Measurements from ENCODE around the gene MRAP2. TPM values are rescaled to one million over a fixed set of nuclear protein-coding genes. Genes with fewer than 3 reads are reported as not detected.
A peak's percentile ranks its signal among the peaks of the same experiment; 100 is the strongest.

Gene MRAP2
- total RNA-seq, 1 donor = 5.8 TPM

GRCh38 chr6:84046755-84047154, 13.2 kb downstream of the MRAP2 start:
- no peak for DNase-seq (ENCODE audit: low read depth)
- no peak overlapping the region for H3K4me3 ChIP-seq (ENCODE audit: low read depth, low read length)
- no peak for TF ChIP-seq CTCF (IDR thresholded peaks at IDR 0.05; ENCODE audit: insufficient read depth, low read length)

GRCh38 chr6:84048588-84048987, 15.0 kb downstream of the MRAP2 start:
- DNase-seq (ENCODE audit: low read depth) = no peak
- no peak overlapping the region for H3K4me3 ChIP-seq (ENCODE audit: low read depth, low read length)
- no peak for TF ChIP-seq CTCF (IDR thresholded peaks at IDR 0.05; ENCODE audit: insufficient read depth, low read length)

- no peak for TF ChIP-seq CTCF (IDR thresholded peaks at IDR 0.05; ENCODE audit: insufficient read depth, low read length)
- no peak for DNase-seq (ENCODE audit: low read depth)
- H3K4me3 ChIP-seq (ENCODE audit: low read depth, low read length) = no peak overlapping the region
These were observed 16.8 kb downstream of the MRAP2 start for GRCh38 chr6:84050408-84050807.

GRCh38 chr6:84052204-84052882, 18.8 kb downstream of the MRAP2 start:
- DNase-seq (ENCODE audit: low read depth) = peak; percentile 53
- H3K4me3 ChIP-seq (ENCODE audit: low read depth, low read length) = no peak overlapping the region
- TF ChIP-seq CTCF (IDR thresholded peaks at IDR 0.05; ENCODE audit: insufficient read depth, low read length) = no peak

GRCh38 chr6:84052883-84053241, 19.3 kb downstream of the MRAP2 start:
- no peak for TF ChIP-seq CTCF (IDR thresholded peaks at IDR 0.05; ENCODE audit: insufficient read depth, low read length)
- DNase-seq (ENCODE audit: low read depth) = no peak
- no peak overlapping the region for H3K4me3 ChIP-seq (ENCODE audit: low read depth, low read length)

GRCh38 chr6:84055647-84056046, 22.1 kb downstream of the MRAP2 start:
- H3K4me3 ChIP-seq (ENCODE audit: low read depth, low read length) = no peak overlapping the region
- DNase-seq (ENCODE audit: low read depth) = no peak
- no peak for TF ChIP-seq CTCF (IDR thresholded peaks at IDR 0.05; ENCODE audit: insufficient read depth, low read length)

GRCh38 chr6:84057908-84058307, 24.3 kb downstream of the MRAP2 start:
- no peak for TF ChIP-seq CTCF (IDR thresholded peaks at IDR 0.05; ENCODE audit: insufficient read depth, low read length)
- DNase-seq (ENCODE audit: low read depth) = no peak
- H3K4me3 ChIP-seq (ENCODE audit: low read depth, low read length) = no peak overlapping the region

All from fibroblast of the aortic adventitia (primary cell).